ENCODE results near the gene AKNA.

- TF ChIP-seq TAF1 (IDR thresholded peaks at IDR 0.05; ENCODE audit: low read depth, low read length) (no peak), POLR2A (IDR thresholded peaks at IDR 0.05; ENCODE audit: low read depth, low read length) (no peak), SPI1 (IDR thresholded peaks at IDR 0.05; ENCODE audit: low read depth, low read length) (no peak), POU2F2 (IDR thresholded peaks at IDR 0.05; ENCODE audit: low read depth, low read length) (no peak)
These were observed 44.9 kb downstream of the AKNA start for GRCh38 chr9:114342755-114343440.
